ENCODE data around the gene SLC12A4.

DNA sequence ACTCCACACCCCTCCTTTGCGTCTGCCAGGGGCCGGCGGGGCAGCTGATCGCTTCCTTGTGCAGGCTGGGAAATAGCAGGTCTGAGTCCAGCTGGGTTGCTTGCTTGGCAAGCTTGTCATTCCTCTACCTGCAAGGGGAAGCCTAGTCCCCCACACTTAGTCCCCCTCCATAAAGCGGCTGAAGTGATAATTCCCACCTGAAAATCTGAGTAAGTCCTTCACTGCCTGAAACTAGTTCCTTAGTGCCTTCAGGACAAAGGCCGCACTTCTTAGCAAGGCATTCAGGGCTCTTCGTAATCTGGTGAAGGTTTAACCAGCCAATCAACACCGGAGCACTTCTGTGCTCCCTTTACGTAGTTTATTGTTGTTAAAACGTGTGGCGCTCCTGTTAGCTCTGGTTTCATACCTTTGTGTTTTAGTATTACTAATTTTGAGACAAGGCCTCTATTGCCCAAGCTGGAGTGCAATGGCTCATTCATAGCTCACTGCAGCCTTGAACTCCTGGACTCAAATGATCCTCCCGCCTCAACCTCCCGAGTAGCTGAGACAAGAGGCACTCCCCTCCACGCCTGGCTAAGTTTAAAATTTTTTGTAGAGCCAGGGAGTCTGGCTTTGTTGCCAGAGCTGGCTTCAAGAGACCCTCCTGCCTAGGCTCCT, 74.6 kb downstream of the SLC12A4 start:
- TF ChIP-seq, protein P1, sequence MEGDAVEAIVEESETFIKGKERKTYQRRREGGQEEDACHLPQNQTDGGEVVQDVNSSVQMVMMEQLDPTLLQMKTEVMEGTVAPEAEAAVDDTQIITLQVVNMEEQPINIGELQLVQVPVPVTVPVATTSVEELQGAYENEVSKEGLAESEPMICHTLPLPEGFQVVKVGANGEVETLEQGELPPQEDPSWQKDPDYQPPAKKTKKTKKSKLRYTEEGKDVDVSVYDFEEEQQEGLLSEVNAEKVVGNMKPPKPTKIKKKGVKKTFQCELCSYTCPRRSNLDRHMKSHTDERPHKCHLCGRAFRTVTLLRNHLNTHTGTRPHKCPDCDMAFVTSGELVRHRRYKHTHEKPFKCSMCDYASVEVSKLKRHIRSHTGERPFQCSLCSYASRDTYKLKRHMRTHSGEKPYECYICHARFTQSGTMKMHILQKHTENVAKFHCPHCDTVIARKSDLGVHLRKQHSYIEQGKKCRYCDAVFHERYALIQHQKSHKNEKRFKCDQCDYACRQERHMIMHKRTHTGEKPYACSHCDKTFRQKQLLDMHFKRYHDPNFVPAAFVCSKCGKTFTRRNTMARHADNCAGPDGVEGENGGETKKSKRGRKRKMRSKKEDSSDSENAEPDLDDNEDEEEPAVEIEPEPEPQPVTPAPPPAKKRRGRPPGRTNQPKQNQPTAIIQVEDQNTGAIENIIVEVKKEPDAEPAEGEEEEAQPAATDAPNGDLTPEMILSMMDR (IDR thresholded peaks at IDR 0.05), result no peak
- TF ChIP-seq POLR2A (IDR thresholded peaks at IDR 0.05), result no peak

Measured in uterus (tissue), 2 donors.